Right renal pelvis (tissue), 4 donors: ENCODE measurements around the gene LAPTM5. TPM values are rescaled to one million over a fixed set of nuclear protein-coding genes. Genes with fewer than 3 reads are reported as not detected.

Experiments used
- DNase-seq, 4 donors: peaks; one replicate each; pipeline ENCODE4 v3.0.0-alpha.2; 2013; ENCODE audit warnings: low read depth in 4 of 4, low spot score in 3 of 4, missing footprints in 1 of 4
- polyA plus RNA-seq, 4 donors: library from polyadenylated mRNA; unstranded; fragments of 120-200 nt; gene quantifications; one replicate each; pipeline ENCODE4 v1.2.1, GENCODE V29; 2013; ENCODE audit not compliant: insufficient read length in 4 of 4

The LAPTM5 gene
- polyA plus RNA-seq, 4 donors: 17.3 to 19.5 (median 18.9) TPM

- no peak for DNase-seq
Observed at GRCh38 chr1:30787856-30788495, 30.4 kb upstream of the LAPTM5 start.

GRCh38 chr1:30787266-30787665 lies 29.7 kb upstream of the LAPTM5 start:
- no peak for DNase-seq

- DNase-seq: no peak
Observed at GRCh38 chr1:30786264-30786991, 28.9 kb upstream of the LAPTM5 start.

GRCh38 chr1:30785714-30786113 lies 28.1 kb upstream of the LAPTM5 start:
- DNase-seq: no peak

GRCh38 chr1:30785181-30785580 lies 27.6 kb upstream of the LAPTM5 start:
- no peak for DNase-seq

DNA sequence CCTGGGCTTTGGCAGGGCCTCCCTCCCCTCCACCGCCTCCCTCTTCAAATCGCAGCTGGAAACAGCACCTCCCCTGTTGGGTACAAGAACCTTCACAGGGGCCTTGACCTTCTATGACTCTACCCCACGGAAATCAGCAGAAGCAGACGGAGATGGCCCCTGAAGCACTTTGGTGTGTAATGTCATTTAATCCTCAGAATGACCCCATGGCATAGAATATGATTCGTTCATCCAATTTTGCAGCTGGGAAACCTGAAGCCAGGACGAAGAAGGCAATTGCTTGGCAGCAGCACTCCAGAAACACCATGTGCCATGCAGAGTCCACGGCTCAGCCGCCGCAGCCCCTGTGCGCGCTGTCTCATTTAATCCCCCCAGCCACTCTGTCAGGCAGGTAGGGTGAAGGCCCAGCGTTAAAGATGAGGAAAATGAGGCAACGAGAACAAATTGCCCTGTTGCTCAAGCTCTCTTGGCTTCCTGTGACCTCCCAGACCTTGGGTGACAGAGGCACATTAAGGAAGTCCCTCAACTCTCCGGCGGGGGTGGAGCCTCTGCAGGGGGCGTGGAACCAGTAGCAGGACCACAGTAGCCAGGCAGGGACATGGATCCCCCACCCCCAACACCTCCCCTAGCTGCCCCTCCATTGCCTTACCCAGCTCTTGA lies 25.8 kb upstream of the LAPTM5 start:
- DNase-seq: no peak

DNA sequence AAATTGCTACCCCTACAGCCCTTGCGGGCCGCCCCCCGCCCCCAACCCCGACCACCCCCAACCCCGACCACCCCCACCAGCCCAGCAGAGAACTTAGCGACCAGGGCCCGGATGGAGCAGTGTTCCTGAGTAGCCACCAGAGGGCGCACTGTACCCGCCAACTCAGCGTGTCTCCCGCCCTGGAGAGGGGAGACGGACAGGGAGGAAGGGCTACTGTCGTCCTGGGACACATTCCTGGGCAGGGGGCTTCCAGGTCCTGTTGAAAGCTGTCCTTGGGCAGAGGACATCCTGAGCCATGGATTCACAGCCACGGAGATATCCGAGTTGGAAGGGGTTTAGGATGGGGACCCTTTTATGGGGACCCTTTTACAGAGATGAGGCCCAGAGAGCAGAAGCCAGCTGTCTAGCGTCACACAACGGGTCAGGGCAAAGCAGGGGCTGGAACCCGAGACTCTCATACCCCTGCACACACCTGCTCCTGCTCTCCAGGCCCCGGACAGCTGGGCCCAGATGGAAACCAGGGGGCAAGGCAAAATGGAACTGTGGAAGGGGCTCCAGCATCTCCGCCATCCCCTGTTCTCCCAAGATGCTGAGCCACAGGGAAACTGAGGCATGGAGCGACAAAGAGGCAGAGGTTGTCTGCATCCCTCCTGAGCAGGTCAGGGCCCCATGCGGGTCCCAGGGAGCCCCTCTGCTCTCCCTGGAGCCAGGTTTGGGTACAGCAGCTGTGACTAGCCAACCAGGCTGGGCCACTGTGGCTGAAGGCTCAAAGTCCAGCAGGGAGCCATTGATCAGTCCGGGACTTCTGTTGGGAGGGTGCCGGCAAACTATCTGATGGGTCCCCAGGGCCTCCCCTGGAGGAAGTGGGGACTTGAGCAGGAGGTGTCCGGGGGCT lies 25.0 kb upstream of the LAPTM5 start:
- DNase-seq: peak in 3 of 4 donors; percentile 40 to 65 (median 54)

GRCh38 chr1:30781906-30782305 lies 24.3 kb upstream of the LAPTM5 start:
- no peak for DNase-seq

DNA sequence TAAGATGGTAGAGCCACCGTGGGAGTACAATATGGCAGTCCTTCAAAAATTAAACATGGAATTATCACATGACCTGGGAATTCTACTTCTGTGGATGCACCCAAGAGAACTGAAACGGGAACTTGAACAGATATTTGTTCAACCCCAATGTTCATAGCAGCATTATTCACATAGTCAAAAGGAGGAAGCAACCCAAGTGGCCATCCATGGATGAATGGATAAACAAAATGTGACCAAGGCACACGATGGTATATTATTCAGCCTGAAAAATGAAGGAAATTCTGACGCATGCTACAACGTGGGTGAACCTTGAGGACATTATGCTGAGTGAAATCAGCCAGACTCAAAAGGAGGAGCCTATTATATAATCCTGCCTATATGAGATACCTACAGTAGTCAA lies 22.8 kb upstream of the LAPTM5 start:
- no peak for DNase-seq

DNA sequence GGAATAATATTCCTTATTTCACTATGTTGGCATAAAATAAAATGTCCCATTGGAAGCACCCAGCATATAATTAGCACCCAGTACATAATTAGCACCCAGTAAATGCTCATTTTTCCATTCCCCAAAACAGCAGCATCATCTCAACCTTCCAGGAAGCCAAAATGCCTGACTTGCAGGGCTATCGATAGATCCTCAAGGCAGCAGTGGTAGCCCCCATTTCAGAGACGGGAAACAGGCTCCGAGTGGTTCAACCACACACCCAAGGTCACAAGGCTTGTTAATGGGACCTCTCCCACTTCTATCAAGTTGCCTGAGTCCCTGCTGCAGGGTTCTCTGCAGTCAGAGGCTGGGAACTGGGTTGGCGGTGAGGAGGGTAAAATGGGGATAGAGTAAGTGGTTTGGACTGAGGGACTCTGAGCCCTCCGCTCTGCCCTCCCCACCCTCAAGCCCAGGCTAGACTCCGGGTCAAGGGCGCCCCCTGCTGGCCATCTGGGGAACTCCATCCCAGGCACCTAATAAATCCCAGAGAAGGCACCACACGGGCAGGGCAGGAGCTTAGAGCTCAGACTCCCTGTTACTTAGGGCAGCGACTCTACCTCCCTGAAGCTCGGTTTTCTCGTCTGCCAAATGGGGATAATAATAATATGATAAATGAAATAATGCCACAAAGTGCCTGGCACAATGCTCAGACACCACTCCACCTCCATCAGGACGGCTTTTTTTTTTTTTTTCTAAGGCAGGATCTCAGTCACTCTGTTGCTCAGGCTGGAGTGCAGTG lies 21.9 kb upstream of the LAPTM5 start:
- peak; percentile 50 to 61 (median 53) for DNase-seq

DNA sequence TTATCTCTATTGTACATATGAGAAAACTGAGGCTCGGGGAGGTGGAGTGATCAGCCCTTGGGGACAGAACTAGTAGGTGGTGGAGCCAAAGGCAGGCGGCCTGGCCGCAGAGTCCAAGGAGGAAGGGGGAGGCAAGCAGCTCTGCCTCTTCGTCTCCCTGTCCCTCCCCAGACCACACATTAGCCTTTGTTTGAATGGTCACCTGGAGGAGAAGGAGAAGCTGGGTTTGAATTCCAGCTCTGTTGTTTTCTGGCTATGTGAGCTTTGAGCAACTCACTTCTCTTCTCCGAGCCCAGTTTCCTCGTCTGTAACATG lies 21.4 kb upstream of the LAPTM5 start:
- no peak for DNase-seq

GRCh38 chr1:30778154-30778978 lies 20.8 kb upstream of the LAPTM5 start:
- DNase-seq: no peak

- DNase-seq: no peak
Observed at GRCh38 chr1:30777904-30778153, 20.3 kb upstream of the LAPTM5 start.

DNA sequence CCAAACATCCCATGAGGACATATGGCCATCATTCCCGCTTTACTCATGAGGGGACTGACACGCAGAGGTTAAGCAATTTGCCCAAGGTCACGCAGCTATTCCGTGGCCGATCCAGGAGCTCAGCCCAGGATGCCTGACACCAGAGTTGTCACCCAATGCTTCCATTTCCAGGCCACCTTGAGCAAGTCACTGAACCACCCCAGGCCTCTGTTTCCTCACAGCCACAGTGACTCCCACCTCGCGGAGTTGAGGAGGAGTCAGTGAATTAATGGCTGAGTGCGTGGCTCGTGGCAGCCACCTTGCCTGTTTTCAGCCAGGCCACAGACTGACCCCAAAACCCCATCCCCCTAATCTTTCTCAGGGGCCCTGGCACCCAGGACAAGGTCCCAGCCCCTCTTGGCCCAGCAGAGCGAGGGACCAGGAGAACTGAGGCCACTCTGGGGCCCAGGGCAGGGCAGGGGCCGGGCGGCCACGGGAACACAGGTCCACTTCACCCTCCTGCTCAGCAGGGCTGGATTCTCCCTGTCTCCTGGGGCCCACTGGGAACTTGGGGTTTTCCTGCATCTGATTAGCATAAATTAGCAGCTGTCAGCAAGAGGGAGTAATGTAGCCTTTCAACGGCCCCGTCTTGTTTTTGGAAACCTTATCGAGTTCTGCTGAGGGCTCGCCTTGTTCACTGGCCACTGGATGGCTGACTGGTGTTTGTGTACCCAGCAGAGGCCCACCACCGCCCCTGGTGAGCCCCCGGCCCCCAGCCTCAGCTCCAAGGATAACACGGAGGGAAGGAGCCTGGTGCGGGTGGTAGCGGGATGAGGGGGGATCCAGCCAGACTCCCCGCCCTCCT lies 19.7 kb upstream of the LAPTM5 start:
- no peak for DNase-seq

DNA sequence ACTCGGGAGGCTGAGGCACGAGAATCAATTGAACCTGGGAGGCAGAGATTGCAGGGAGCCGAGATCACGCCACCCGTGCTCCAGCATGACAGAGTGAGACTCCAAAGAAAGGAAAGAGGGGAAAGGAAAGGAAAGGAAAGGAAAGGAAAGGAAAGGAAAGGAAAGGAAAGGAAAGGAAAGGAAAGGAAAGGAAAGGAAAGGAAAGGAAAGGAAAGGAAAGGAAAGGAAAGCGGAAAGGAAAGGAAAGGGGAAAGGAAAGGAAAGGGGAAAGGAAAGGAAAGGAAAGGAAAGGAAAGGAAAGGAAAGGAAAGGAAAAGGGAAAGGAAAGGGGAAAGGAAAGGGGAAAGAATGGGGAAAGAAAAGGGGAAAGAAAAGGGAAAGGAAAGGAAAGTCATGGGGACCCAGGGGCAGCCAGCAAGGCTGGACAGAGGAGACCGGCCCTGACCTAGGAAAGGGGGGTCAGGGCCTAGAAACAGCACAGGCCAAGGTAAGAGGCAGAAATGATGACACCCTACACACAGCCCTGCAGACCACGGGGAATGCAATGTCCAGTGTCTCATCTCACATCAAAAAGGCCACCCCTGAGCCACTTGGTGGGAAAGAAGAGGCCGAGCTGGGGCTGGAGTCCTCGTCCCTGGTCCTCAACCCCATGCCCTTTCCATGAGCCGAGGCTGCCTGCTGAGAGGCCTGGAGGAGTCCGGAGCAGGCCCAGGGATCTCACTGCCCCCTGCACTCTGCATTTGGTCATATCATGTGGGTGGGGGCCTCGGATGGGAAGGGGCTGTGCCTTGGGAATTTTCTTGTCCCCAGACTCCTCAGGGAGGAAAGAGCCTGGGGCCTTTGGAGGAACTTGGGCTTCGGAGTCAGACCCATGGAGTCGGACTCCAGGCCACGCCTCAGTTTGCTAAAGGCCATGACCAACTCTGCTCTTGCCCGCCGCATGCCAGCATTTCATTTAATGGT lies 18.8 kb upstream of the LAPTM5 start:
- no peak for DNase-seq

DNA sequence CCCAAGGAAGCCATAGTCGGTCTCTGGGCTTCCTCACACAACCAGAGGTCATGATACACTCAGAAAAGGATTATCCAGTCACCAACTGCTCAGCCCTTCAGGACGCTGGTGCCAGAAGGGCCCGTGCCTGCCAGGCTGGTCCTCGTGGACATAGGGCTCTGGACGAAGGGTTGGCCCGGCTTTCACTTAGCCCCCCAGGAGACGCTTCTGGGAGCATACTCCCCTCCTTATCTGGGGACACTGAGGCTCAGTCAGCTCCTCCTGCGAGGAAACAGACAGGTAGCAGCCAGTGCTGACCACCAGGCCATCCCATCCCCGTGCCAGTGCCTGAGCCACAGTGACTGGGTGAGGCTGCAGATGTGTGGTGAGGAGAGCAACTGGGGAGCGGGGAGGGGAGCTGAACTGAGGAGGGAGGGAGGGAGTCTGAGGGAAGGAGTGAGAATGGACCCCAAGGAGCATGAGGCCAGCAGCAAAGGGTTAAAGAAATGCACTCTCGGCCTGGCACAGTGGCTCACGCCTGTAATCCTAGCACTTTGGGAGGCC lies 17.9 kb upstream of the LAPTM5 start:
- no peak for DNase-seq
